AG20443 (cell line): ENCODE results near the gene MACC1.

Source experiments
- DNase-seq: peaks from one replicate; pipeline ENCODE4 v3.0.0; 2012; ENCODE audit warnings: low spot score, mixed read lengths

The MACC1 gene

DNA sequence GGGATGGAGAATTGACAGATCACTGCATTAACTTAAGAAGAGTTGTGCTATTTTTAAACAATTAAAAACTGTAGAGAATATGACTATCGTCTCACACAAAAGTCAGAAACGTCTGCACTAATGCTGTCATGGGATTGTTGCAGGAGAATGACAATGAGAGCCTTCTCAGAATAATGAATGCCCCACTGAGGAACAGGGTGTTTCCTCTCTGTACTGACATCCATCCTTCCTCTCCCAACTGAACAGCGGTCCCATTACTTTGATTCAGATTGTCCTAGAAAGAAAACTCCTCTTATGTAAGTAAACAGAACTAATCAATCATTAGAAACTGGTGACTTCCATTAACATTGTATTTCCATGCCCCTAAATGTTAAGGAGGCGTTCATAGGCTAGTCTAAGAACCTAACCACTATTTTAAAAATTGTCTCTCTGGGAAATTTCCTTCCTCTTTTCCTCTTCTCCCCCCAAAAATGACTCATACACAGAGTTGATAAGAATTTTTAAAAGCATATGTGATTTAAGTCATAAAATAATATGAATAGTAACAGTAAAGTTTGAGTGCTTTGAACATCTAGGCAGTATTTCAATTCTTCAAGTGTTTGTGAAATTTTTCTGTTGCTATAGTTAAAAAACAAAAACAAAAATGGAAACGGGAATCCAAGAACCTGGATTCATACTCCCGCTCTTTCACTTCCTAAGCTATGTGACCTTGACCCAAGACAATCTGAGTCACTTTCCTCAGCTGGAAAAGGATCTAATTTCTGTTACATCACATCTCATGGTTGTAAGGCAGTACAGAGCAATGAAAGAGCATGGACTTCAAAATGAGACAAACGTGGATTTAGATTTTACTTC is 12.7 kb upstream of the MACC1 start:
- peak; percentile 70 for DNase-seq

DNA sequence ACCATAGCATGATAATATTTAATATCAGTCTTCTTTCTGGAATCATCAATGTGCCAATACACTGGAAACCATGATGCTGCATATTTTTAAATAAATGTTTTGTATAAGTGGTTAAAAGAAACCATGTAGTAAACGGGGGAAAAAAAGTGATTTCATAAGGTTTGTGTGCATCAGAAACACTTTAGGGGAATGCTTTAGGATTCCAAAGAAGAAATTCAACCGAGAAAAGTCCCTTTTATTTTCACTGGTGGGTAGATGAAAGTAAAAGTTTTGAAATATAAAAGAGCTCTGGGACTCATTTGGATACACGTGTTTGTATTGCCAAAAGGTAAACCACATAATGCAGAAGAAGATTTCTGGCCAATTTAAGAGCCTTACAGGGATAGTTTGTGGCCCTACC is 11.9 kb upstream of the MACC1 start:
- DNase-seq = no peak

DNA sequence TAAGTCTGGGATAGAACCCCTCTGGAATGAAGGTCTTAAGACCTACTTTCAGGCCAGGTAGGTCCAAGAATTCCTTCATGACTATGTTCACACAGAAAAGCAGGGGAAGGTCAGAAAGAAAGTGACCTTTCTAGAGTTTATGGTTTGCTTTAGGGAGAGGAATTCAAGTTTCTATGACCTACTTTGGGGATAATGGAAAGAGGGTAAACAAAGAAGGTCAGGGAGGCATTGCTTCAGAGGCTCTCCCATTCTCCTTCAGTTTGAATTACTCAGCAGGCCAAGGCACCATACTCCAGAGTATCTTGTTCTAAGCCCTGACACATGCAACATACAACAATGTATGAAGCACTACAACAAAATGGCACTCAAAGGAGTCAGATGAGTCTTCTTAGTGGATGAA is 11.5 kb upstream of the MACC1 start:
- DNase-seq = no peak

DNA sequence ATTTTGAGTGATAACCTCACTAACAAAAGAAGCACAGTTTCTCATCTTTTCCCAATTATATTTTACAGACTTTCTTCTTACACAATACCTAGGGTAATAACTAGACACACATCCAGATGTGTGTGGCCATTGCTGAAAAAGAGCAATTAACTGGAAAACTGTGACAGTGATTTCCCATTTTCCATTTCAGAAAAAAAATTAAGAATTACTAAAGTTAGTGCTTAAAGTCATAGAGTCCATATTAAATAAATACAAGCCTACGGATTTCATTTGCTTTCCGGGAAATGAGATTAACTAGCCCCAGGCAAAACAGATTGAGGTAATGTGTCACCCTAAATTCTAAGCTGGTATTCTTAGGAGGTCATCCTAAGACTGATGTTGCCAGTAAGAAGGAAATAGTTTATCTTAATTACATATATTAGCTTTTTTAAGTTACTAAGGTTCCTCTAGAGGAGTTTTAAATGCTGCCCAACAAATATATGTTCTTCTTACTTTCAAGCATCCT is 10.2 kb upstream of the MACC1 start:
- DNase-seq = no peak

DNA sequence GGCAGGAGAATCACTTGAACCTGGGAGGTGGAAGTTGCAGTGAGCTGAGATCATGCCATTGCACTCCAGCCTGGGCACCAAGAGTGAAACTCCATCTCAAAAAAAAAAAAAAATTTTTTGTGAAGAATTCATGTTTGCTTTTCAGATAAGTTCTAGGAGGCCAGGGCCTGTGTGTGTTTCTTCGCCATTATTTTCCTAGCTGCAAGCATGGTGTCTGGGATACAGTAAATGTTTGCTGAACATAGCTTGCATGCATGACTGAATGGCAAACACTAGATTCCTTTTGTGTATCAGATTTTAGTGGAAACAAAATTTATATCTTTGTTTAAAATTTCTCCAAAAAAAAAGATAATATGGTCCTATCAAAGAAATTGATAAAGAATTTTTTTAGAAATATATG is 9.7 kb upstream of the MACC1 start:
- no peak for DNase-seq

DNA sequence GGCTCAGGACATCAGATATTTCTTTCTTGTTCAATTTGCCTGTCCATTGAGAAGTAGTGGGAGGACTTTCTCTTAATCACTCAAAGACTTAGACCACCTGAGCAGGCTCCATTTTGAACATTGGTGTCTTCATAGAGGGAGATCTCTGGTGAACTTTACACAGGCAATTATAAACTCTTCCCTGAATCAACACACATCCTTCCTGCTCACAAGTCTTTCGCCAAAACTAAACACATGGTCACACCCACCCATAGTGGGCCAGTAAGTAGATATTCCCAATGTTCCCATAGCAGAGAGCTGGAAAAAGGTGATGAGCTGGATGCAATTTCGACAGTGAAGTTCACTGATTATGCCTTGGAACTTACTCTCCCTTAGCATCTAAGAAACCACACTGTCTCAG is 8.2 kb upstream of the MACC1 start:
- no peak for DNase-seq

DNA sequence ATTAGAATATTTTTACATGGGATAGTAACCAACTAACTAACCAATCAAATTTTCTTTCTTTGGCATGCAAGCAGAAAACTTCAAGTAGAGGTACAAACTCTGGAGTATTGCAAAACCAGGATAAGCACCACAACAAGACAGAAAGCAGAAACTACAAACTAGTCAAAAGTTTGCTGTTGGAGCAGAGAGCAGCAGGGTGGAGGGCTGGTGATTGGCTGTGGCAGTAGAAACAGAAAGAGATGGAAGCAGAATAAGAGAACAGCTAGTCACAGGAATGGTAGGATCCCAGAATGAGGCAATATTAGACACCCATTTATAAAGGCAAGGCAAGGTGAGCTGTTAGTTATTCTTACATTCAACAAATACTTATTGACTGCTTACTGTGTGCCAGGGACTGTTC is 6.8 kb upstream of the MACC1 start:
- DNase-seq = no peak

DNA sequence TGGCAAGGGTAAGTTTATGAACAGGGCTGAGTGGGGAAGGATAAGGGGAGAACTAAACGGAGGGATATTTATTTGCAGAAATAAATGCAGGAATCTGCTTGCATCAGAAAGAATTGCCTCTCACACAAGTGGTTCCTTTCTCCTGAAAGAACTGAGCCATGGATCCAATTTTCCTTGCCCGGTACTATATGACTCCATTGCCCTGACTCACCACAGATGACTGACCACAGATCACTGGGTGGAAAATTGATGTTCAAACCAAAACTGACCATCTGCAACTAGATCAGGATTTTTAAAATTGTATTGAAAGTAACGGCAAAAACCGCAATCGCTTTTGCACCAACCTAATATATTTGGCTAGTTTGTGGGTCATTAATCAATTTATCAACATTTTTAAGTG is 6.2 kb upstream of the MACC1 start:
- DNase-seq = peak; percentile 45

DNA sequence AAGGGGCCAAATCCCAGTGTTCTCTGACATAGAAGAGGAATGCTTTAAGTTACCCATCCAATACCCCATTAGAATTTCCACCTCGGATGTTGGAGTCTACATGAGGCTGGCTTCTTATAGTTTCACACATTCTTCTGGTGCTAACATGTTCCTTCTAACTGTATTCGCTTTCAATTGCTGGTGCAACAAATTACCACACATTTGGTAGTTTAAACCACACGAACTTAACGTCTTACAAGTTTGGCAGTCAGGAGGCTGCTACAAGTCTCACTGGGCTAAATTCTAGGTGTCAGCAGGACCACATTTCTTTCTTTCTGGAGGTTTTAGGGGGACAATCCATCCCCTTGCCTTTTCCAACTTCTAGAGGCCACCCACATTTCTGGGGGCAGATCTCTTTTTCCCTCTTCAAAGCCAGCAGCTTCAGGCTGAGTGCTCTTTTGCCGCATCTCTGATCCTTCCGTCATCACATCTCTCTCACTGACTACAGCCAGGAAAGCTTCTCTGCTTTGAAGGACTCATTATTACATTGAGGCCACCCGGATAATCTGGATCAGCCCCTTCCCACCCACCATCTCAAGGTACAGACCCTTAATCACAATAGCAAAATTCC is 5.1 kb upstream of the MACC1 start:
- no peak for DNase-seq

DNA sequence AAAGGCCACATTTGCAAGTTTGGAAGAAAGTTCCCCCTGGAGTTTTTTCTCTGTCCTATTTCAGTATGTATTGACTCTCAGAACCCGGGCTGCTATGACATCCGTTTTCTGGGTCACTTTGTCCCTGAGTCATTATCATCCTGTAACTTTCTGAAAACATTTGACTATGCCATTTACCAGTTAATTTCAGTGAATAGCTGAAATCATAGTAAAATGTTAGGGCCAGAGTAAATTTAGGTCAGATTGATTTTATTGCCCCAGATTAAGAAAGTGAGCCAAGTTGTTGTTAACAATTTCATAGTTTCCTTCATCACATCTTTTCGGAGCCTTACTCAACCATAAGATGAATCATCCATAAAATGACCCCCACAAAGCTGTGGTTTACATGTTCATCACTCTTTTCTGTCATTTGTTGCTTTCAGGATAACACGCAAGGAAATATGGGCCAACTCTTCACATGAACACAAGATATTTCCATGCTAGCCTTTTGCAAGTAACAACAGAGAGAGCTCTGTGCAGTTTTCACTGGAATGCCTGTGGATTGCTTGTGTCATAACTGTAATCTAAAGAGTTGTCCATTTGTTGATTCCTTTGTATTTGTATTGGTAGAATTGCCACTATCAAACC is 3.9 kb upstream of the MACC1 start:
- peak; percentile 66 for DNase-seq

DNA sequence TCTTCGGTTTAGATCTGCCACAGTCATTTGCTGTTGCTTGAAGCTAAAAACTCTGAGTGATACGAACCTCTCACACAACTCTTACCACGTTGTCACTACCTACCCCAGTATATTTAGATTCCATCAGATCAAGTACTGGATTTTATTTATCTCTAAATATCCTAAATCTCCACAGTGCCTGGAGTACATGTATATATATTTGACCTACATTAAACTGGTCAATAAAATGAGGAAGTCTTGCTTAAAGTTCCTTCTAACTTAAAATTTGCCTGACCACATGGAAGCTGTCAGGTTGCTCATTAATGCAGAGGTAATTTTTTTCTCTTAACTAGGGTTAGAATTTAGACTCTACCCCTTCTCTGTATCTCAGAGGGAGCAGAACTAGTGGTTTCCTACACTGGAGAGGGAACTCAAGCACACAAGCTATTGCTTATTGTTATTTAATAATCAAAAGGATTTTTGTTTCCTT is 3.1 kb upstream of the MACC1 start:
- DNase-seq = no peak

DNA sequence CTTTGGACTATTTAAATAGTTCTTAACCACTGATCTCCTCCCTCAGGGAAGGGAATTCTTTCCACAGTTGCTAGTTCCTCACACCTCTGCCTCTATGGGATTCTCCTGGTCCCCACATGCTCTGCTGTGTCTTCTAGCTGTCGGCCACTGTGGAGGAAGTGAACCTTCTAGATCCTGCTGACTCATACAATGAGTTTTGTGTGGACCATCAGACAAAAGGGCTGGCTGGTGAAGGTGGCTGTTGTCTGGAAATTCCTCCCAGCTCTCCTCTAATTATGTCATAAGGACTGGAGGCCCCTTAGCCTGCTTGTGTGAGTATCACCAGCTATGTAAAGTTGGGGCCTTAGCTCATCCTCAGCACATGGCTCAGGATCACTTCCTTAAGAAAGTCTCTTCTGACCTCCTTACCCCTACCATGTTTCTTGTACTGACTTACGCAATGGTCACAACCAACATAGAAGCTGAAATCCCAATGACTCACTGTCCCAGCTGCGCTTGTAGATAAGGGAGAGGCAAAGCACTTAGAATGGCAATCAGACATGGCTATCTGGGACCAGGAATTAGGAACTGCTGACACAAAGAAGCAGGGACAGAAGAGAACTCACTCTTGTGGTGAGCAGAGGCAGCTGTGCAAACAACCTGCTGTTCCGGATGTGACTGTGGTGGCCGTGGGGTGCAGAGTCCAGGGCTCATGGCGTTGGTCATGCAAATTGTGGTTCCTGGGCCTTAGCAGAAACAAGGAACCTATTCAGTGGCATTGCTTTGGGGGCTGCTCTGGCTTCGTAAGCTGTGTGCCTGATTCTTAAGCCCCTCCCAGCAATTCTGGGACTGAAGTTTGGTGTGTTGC is 2.5 kb upstream of the MACC1 start:
- no peak for DNase-seq

DNA sequence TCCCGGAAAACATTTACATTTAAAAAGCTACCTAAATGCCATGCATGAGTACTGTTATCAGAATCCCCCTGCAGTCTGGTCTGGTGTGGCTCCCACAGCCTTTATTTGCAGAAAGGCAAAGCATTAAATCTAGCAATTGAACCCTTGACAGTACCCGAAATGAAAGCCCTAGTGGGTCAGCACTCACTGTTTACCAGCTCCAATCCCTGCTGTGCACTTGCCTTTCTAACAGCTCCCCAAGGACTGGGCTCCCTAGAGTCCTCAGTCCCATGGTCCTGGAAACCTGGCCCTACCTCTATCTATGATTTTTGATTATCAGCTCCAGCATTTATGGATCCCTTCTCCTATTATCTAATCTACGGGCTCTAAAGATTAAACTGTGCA is 1.9 kb upstream of the MACC1 start:
- no peak for DNase-seq

DNA sequence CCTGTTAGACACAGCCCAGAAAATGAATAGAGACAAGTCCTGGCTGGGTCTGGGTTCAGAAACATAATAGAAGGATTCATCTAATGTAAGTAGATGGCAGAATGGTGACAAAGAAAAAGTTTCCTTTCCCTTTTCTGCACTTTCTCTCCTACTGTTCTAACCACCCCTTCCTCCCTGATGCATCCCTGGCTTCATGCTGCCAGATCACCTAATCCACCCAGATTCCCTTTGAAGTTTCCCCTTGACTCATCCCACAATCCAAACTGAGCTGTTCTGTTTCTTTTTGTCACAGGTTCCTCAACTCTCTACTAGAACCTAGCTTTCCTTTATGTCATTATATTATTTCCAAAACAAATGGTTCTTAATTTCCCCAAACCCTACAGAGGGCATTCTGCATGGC is 1.1 kb upstream of the MACC1 start:
- no peak for DNase-seq

DNA sequence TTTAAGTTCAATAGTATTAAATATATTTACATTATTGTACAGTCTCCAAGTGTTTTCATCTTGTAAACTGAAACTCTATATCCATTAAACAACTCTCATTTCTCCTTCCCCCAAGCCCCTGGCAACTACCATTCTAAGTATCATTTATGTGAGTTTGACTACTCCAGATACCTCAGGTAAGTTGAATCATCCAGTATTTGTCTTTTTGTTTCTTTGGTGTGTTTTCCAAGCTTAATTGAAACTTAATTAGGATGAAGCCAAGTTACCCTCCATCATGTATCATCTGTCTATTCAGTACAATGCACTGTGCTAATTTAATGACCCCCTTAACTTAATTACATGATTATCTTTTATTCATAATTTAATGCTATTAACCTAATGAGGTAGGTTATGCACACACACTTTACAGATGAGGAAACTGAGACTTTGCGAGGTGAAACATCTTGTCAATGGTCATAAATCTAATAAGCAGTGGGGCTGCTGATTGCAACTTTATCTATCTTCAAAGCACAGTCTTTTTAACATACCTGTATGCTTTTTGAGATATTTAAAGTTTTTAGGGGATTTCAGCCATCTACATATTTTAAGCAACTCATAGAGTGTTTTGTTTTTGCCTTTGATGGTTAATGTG is 663 bp downstream of the MACC1 start:
- no peak for DNase-seq

DNA sequence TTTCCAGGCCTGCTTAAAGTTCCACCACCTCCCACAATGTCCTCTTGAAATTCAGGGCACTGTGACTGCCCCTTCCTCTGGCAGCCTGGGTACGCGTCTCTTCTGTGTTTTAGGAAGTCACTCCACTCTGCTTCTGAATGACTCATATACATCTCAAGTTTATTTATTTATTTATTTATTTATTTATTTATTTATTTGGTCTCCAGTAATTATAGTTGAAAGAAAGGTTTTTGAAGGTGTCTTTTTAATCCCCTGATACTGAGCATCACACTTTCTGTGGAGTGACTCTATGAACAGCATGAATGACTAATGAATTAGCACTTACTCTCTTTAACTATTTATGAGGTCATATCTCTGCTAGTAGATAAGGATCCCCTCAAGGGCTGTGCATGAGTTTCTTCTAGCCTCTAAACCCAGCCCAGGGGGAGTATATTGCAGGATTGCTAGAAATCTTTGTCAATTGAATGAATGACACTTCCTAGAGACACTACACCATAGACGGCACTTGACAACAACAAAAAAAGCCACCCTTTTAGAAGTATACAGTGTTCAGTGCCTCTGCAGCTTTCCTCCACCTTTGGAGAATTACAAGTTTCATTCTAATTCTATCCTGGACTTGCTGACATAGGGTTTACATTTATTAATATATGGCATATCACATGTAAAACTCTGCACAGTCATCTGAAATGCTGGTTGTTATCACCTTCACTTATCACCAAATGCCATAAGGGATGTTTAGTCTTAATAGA is 2.1 kb downstream of the MACC1 start:
- DNase-seq = no peak

DNA sequence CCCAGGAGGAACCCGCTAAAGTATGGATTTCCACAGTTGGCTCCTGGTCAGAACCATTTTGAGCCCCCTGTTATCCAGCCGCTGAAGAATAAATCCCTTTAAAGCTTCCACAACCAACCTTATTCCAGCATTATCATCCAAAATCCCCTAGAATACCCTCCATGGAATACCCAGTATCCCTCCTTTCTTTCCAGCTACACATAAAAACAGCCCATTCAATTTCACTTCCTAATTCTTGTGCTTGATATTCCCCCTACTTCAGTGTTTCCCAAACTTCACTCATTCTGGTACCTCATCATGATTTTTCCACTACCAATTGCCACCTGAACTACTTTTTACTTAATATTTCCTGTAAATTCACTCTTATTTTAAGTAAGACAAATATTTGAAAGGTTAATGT is 3.1 kb downstream of the MACC1 start:
- DNase-seq = no peak

DNA sequence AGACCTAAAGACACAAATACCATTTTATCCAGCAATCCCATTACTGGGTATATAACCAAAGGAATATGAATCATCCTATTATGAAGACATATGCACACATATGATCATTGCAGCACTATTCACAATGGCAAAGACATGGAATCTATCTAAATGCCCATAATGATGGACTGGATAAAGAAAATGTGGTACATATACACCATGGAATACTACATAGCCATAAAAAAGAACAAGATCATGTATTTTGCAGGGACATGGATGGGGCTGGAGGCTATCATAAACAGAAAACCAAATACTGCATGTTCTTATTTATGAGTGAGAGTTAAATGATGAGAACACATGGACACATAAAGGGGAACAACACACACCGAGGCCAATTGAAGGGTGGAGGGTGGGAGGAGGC is 3.8 kb downstream of the MACC1 start:
- DNase-seq = no peak

DNA sequence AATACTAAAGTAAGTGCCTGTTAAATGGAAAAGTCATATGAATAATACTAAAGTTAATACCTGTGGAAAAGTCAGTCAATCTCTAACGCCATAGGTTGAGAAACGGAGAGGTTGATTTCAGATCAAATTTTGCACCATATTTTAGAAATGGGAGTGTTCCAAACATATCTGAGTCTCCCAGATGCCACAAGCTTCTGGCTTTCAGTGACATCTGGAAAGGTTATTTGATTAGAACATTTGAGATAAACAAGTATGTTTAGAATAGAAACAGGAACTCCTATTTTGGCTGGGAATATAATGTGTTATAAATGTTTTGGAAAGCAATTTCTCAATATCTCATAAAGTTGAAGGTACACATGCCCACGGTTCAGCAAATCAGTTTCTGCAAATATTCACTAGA is 5.8 kb downstream of the MACC1 start:
- DNase-seq = no peak

DNA sequence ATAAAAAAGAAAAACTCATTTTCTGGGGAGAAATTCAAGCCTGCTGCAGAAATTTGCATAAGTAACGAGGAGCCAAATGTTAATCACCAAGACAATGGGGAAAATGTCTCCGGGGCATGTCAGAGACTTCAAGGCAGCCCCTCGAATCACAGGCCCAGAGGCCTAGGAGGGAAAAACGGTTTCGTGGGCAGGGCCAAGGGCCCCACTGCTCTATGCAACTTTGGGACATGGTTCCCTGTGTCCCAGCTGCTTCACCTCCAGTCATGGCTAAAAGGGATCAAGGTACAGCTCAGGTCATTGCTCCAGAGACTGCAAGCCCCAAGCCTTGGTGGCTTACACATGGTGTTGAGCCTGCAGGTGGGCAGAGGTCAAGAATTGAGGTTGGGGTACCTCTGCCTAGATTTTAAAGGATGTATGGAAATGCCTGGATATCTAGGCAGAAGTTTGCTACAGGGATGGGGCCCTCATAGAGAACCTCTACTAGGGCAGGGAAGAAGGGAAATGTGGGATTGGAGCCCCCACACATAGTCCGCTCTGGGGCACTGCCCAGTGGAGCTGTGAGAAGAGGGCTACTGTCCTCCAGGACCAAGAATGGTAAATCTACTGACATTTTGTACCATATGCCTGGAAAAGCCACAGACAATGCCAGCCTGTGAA is 8.4 kb downstream of the MACC1 start:
- DNase-seq = no peak
